ENCODE measurements around the gene MPEG1.

Gene MPEG1

GRCh38 chr11:59173964-59174663, 38.6 kb downstream of the MPEG1 start:
- in situ Hi-C loops (cut with MboI; ENCODE audit: low pct_unique_long_range_greater_than_20kb, low sequenced_read_pairs) = no loop called here
- peak; percentile 35 for DNase-seq

DNA sequence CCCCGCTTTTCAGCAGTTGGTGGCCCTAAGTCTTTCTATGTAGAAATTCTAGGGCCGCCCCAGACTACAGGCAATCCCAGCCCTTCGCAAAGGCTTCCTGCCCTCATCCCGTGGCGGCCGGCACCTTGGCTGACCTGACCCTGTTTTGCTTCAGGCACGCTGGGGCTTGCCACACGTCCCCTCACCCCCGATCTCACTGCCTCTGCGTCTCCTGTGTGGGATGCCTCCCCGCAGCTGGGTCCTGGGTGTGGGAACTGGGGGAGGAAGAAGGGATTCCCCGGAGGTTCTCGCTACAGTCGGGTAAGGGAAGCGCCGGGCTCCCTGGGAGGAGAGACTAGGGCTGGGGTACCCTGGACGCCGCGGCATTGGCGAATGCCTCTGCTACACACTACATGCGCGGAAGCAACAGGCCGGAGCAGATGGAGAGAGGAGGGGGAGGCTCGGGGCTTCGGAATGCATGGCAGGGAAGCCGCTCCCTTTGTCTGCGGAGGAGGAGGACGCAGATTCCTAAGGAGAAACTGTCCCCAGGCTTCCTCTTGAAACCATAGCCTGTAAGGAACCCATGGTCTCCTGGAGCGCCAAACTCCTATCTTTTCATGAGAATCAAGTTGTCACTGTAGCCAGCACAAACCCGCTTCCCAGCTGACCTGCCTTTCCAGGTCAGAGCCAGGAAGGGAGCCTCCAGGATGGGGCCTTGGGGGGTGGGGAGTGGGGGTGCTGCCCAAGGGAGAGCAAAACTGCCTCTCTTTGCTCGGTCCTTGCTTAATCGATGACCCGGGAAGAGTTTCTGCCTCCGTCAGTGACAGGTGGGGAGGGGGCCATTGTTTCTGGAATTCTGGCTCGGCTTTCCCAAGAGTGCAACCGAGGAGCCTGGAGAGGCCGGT, 39.4 kb downstream of the MPEG1 start:
- DNase-seq = no peak
- in situ Hi-C loops (cut with MboI; ENCODE audit: low pct_unique_long_range_greater_than_20kb, low sequenced_read_pairs) = no loop called here

DNA sequence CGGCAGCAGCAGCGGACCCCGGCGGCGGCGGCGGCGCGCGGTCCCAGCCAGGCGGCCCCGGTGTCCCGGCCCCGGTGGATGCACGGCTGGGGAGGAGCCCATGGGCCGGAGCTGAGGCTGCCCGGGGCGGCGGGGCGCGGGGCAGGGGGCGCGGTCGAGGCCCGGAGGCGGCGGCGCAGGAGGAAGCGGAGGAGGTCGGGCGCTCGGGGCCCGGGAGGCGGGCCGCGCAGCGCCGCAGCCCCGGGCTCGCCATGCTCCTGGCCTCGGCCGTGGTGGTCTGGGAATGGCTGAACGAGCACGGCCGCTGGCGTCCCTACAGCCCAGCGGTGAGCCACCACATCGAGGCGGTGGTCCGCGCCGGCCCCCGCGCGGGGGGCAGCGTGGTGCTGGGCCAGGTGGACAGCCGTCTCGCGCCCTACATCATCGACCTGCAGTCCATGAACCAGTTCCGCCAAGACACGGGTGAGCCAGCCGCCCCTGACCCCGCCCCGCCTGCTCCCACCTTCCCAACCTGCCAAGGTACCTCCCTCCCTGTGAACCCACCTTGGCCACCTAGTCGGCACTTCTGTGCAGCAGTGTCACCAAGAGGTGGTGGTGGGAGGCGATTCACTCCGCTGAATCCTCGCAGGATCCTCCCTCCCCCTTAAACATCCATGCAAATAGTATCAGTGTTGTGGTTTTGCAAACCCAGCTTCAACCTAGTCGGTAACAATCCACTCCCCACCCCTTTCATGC, 40.2 kb downstream of the MPEG1 start:
- in situ Hi-C loops (cut with MboI; ENCODE audit: low pct_unique_long_range_greater_than_20kb, low sequenced_read_pairs) = no loop called here
- DNase-seq = peak; percentile 48

- in situ Hi-C loops (cut with MboI; ENCODE audit: low pct_unique_long_range_greater_than_20kb, low sequenced_read_pairs) = no loop called here
- peak; percentile 95 for DNase-seq
Observed at GRCh38 chr11:59171508-59172322, 41.0 kb downstream of the MPEG1 start, which contains the start of gene DTX4. DTX4 (plus strand) TSS chr11:59172132; CDS start chr11:59172596, 464 bp downstream.

DNA sequence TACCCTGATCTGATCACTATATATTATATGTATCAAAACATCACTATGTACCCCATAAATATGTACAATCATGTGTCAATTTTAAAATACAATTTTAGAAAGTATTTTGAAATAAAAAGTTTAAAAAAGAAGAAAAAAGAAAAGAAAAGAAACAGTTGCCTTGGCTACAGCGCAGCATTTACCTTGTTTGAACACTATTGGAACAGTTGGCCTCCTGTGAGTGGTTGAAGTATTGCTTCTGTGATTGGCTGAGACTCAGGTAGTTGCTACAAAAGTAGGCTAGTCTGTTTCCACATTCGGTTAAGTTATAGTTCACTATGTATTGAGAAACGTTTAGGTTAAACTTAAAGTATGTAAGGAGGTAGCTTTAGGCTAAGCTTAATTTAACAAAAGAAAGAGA, 48.7 kb downstream of the MPEG1 start:
- in situ Hi-C loops (cut with MboI; ENCODE audit: low pct_unique_long_range_greater_than_20kb, low sequenced_read_pairs) = no loop called here
- no peak for DNase-seq

All from KBM-7 (cell line).